Fibroblast of mammary gland (primary cell): Measurements from ENCODE around the gene ATP6V0C.
A peak's percentile ranks its signal among the peaks of the same experiment; 100 is the strongest.

Source experiments
- DNase-seq: peaks from one replicate; pipeline ENCODE4 v3.0.0-alpha.2; 2010; ENCODE audit warnings: low read depth
- H3K4me3 ChIP-seq: 2 replicates; pipeline ENCODE4 v1.5.1; 2011; ENCODE audit warnings: low read depth, mild to moderate bottlenecking, low read length, moderate library complexity; ENCODE audit not compliant: control insufficient read depth
- CTCF ChIP-seq: conservative IDR thresholded peaks from 2 replicates; pipeline ENCODE4 v1.5.1; 2011; ENCODE audit warnings: low read depth, low read length, inconsistent platforms; ENCODE audit not compliant: control insufficient read depth, insufficient read depth

ATP6V0C gene

DNA sequence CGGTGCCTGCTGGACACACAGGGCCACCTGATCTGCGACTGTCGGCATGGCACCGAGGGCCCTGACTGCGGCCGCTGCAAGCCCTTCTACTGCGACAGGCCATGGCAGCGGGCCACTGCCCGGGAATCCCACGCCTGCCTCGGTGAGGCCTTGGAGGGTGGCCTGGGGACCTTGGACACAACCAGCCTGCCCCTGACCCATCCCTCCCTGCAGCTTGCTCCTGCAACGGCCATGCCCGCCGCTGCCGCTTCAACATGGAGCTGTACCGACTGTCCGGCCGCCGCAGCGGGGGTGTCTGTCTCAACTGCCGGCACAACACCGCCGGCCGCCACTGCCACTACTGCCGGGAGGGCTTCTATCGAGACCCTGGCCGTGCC is 41.3 kb upstream of the ATP6V0C start:
- H3K4me3 ChIP-seq = no peak overlapping the region
- no peak for TF ChIP-seq CTCF
- no peak for DNase-seq

- DNase-seq = no peak
- no peak for TF ChIP-seq CTCF
- no peak overlapping the region for H3K4me3 ChIP-seq
Measured at GRCh38 chr16:2472885-2473445, 40.8 kb upstream of the ATP6V0C start.

- no peak for TF ChIP-seq CTCF
- H3K4me3 ChIP-seq = no peak overlapping the region
- no peak for DNase-seq
Measured at GRCh38 chr16:2473446-2473926, 40.3 kb upstream of the ATP6V0C start.

GRCh38 chr16:2473999-2474876 is 39.5 kb upstream of the ATP6V0C start:
- DNase-seq = no peak
- peak overlapping the region; percentile 61 for H3K4me3 ChIP-seq
- TF ChIP-seq CTCF = no peak

DNA sequence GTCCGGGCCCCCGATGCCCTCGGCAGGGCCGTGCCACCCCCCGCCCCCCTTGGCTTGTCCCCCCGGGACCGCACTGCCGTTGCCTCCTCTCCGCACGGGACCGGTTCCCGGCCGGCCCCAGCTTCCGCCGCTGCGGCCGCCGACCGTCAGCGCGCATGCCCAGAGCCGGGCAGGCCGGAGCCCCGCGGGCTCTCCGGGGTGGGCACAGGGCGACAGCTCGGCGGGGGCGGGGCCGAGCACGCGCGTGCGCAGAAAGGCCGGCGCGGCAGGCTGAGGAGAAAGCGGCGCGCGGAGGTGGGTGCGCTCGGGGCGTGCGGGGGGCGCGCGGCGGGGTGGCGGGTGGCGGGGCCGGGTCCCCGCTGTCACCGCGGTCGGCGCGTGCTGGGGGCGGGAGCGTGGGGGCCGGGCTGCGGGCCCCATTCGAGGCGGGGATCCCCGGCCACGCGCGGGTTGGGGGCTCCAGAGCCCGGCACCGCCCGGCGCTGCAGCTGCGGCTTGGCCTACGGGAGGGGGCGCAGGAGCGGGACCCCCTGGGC is 38.8 kb upstream of the ATP6V0C start, which contains the start of gene TBC1D24:
Gene TBC1D24 (plus strand): TSS at position 251 of the 536 bp plus-strand sequence. CDS start 21,022 bp downstream, outside the sequence.
- peak within 1 kb of the TSS; percentile 61 for H3K4me3 ChIP-seq
- TF ChIP-seq CTCF = no peak
- peak; percentile 65 for DNase-seq

- DNase-seq = no peak
Measured at GRCh38 chr16:2475413-2476344, 38.1 kb upstream of the ATP6V0C start.

More at GRCh38 chr16:2475413-2476344, 38.1 kb upstream of the ATP6V0C start:
- peak overlapping the region; percentile 46 for H3K4me3 ChIP-seq
- no peak for TF ChIP-seq CTCF
